Pulmonary artery endothelial cell (primary cell): Measurements from ENCODE around the gene FAM83F. TPM values are rescaled to one million over a fixed set of nuclear protein-coding genes. Genes with fewer than 3 reads are reported as not detected.

Source experiments
- DNase-seq: peaks from one replicate; pipeline ENCODE4 v3.0.0-alpha.2; 2011; ENCODE audit warnings: low read depth, low spot score
- total RNA-seq: library from RNA; depleted of rRNA; stranded (reverse); fragments of >200 nt; gene quantifications from 2 replicates; pipeline ENCODE4 v1.2.3, GENCODE V29; 2014

The FAM83F gene
- total RNA-seq, 1 donor from 2014 or later, result not detected

DNA sequence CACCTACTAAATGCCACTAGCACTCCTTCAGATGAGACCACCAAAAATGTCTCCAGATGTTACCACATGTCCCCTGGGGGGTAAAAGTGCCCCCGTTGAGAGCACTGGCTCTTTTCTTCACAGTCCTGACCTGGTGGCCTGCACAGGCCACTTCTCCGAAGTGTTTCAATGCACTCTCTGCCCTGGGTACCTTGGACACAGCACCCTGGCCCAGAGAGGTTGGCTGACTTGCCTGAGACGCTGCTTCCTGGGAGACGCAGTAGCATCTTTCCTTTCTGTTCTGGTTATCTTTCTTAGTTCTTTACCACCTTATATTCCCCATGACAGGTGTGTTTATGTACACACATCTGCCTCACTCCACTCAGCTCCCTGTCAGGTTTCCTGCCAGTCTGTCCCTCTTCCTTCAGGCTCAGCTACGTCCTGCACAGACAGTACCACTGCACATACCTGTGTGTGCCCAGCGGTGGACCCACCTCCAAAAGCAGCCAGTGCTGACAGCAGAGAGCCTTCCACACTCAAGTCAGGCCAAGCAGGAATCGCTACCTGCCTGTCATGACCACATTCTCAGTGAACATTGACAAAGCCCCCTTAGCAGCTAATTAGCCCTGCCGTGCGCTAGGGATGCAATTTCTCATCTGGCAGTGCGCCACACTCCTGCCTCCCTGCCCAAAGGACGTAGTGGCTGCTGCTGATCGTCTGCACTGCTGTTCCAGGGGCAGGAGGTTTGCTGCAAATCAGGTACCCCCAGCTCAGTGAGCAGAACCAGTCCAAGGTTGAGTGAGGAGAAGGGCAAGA is 39.0 kb downstream of the FAM83F start:
- no peak for DNase-seq

GRCh38 chr22:40035351-40035750 is 40.6 kb downstream of the FAM83F start:
- DNase-seq, result no peak

DNA sequence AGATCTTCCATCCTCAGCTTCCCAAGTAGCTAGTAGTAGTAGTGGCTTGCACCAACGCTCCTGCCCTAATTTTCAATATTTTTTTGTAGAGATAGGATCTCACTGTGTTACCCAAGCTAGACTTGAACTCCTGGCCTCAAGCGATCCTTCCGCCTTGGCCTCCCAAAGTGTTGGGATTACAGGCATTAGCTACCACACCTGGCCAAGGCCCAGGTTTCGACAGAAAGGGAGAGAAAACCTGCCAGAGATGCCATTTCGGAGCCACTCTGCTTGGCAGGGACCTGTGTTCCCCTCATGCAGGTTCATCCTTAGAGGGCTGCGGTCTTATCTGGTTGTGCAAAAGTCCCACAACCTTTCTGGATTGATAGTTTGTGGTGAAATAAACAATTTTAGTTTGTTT is 41.4 kb downstream of the FAM83F start:
- DNase-seq, result no peak

DNA sequence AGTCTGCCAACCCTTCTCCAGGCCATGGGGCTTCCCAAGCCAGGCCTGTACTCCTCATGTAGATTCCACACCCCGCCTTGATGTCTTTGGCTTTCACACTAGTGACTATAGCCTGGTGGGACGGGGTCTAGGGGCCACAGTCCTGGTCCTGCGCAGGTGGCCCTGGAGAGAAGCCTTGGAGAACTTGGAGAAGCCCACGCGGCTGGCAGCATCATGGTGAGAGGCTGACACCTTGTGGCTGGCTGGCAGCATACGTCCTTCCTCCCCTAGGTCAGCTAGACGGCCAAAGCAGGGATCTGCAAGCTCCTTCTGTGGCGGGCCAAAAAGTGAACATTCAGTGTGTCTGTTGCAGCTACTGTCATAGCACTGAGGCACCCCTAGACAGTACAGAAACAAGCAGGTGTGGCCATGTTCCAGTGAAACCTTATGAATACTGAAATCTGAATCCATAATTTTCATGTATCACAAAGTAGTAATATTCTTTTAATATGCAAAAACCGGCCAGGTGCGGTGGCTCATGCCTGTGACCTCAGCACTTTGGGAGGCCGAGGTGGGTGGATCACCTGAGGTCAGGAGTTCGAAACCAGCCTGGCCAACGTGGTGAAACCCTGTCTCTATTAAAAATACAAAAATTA is 42.0 kb downstream of the FAM83F start:
- peak; percentile 43 for DNase-seq

- DNase-seq, result no peak
Measured at GRCh38 chr22:40037320-40037719, 42.6 kb downstream of the FAM83F start.

GRCh38 chr22:40039482-40040115 is 44.8 kb downstream of the FAM83F start:
- DNase-seq, result no peak

- peak; percentile 64 for DNase-seq
Measured at GRCh38 chr22:40040927-40041326, 46.2 kb downstream of the FAM83F start.

DNA sequence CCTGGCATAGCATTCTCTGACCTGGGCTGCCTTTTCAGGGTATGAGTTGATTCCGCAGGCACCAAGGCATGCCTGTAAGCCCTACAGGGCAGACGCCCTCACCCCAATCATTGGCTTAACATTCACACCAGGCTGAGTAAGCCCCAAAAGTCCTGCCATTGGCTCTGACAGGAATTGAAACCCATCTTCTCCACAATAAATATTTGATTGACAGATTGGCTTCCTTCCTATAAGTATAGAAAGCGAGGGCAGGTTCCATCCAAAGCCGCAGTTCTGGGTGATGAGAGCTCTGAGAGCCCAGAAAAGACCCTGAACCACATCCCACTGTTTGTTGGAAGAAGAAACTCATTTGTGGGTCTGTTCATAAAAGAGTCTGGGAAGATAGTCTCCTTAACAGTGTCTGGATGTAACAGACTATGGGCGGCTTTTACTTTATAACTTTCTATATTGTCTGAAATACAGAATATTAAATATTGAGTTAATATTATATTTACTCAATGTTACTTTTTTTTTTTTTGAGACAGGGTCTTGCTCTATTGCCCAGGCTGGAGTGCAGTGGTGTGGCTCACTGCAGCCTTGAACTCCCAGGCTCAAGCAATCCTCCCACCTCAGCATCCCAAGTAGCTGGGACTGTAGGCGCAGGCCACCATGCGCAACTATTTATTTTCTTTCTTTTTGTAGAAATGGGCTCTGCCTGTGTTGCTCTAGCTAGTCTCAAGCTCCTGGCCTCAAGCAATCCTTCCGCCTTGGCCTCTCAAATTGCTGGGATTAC is 46.8 kb downstream of the FAM83F start:
- DNase-seq, result no peak

GRCh38 chr22:40042312-40042711 is 47.6 kb downstream of the FAM83F start:
- no peak for DNase-seq

- no peak for DNase-seq
Measured at GRCh38 chr22:40043081-40043480, 48.3 kb downstream of the FAM83F start.

DNA sequence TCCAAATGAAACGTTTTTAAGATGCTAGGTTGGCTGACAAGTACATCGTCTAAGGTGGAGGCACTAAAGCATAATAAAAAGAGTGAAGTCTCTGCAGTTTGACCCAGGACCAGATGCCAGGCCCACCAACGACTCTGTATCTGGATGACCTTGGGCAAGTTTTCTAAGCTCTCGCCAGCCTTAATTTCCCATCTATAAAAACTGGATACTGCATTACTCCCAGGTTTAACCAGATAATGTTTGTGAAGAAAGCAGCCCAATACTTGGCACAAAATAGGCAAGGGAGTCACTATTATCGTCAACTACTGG is 49.0 kb downstream of the FAM83F start:
- DNase-seq, result no peak

- peak; percentile 98 for DNase-seq
Measured at GRCh38 chr22:40044102-40044869, 49.5 kb downstream of the FAM83F start.

DNA sequence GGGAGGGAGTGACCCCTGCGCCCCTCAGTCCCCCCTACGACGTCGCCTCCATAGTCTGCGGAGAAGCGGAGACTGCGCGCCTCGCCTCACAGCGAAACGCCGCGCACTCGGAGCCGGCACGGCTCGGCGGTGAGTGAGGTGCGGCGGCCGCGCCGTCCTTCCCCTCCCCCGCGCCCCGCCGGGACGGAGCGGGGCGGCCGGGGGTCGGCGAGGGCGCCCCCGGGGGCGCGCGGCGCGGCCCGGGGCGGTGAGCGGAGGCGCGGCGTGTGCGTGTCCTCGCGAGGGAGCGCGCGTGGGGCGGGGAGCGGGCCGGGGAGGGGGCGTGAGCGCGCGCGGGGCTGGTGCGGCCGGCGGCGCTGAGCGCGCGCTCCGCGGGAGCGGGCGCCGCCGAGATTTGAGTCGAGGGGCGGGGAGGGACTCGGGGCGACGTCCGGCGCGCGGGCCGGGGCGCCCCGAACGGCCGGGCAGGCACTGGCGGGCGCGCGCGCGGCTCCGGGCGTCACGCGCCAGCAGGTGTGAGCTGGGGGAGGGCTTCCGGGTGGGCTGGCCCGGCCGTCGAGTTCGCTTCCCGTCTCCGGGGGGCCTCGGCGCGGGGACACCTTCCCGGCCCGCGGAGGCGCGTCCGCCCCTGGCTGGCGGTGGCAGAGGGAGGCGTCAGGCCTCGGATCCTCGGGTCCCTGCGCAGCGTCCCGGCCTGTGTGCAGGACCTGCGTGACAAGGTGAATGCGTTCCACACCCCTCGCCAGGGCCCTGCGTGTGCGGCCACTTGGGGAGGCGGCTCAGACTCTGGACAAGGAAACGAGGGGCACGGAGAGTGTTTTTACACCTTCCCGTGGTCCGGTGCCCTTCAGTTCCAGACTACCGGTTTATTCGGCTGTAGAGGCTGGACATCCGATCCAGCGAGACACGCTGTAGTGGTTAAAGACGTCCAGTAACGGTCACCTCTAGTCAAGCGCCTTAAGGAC is 50.4 kb downstream of the FAM83F start:
- no peak for DNase-seq

DNA sequence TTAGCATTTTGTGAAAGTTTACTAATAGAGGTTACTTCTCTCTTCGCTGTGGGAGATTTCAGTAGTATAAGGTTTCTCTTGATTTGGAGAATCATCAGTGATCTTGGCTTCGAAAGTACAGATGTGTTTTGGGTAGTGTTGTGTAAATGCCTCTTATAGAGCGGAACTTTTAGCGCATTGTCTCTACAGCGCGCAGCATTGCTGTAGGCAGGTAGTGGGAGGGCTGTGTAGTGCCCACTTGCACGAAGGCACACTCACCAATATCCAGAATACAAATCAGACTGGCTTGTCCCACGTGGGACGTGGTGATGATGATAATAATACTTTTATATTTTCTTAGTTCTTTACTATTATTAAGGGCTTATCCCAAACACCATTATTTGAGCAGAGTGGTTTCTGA is 51.4 kb downstream of the FAM83F start:
- no peak for DNase-seq

DNA sequence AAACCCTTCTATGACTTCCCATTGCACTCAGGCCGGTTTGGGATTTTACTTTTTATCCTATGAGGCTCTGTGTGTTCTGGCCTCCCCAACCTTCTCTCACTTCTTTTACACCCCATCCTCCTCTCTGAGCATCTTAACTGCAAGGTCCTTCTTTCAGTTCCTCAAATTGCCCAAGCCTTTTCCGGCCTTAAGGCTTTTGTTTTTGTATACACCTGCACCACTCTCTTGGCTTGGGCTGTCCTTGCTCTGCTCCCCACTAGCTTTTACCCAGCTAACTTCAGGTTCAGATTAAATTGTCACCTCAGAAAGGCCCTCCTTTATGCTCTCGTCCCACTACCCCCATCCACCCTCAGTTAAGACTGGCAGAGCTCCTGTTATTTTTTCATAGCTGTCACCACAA is 55.5 kb downstream of the FAM83F start:
- no peak for DNase-seq

- DNase-seq, result no peak
Measured at GRCh38 chr22:40051322-40051721, 56.6 kb downstream of the FAM83F start.

DNA sequence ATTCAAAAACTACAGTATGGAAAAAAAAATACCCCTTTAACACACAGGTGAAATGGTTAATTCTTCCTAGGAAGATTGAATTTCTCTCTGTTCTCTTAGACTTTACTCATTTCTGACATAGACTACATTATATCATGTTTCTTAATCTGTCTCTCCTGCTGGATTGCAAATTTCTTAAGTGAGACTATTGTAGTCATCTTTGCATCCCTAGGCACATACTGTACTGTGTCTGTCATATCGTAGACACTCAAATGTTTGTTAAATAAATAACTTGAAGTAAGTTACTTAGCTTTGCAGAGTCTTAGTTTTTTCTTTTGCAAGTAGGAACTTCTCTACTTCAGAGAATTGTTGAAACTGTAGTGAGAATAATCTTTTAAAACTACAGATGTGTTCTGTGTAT is 58.7 kb downstream of the FAM83F start:
- DNase-seq, result no peak

DNA sequence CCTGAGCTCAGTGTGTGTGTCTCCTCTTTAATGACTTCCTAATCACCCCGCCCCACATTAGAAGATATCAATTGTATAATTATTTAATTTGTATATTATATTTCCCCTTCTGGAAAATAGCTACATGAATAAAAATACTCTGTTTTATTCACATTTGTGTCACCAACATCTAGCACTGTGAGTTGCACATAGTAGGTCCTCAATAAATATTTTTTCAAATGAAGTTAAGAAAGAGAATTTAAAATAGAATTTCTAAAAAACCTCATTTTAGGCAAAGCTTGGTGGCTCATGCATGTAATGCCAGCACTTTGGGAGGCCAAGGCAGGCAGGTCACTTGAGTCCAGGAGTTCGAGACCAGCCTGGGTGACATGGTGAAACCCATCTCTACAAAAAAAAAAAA is 59.7 kb downstream of the FAM83F start:
- no peak for DNase-seq

DNA sequence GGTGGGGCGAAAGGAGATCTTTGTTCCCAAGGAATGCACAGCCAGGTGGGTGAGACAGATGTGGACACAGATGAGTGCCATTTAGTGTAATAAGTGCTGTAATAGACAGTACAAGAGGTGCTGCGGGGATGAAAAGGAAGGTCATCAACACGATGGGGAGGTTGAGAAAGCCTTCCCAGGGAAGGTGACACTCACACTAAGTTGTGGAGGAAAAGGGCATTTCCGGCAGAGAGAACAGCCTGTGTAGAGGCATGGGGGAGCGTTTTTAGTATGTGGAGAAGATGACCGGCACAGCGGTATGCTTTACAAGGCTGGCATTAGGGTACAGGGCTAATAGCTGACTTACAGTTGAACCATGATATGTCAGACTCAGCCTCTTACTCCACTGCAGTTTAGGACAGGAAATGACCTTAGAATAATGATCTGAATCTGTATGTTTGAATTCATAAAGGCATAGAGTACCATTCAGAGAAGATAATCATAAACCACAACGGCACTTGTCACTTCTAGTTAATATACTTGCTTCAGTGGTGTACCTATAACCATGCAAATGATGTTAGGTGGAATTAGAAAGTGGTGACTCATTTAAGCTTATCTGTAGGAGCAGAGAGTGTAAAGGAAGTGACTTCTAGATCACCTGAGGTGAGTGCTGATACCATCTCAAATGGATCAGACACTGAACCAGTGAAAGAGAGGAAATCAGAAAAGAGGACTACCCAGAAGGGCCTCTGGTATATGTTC is 60.6 kb downstream of the FAM83F start:
- no peak for DNase-seq
